Activated T-cell treated with anti-CD3 and anti-CD28 coated beads, Interleukin-2, amount 50 U/mL, for 72 hours (primary cell): ENCODE results near the gene NOD2. TPM values are rescaled to one million over a fixed set of nuclear protein-coding genes. Genes with fewer than 3 reads are reported as not detected.

Experiments used
- ATAC-seq, 2 donors: fragments of 150-1000 bp; cut with Tn5 transposase; replicated peaks in 1 of 2; 2 replicates each; pipeline ENCODE4 v1.10.0; 2021; ENCODE audit warnings: moderate library complexity in 2 of 2, mild to moderate bottlenecking in 1 of 2
- DNase-seq, 2 donors: peaks; one replicate each; pipeline ENCODE4 v3.0.0; 2021 to 2022; ENCODE audit warnings: mixed read lengths in 1 of 2
- H3K27ac Mint-ChIP-seq: one replicate; pipeline ENCODE4 v1.8.0; 2022; ENCODE audit warnings: mild to moderate bottlenecking, moderate library complexity, mixed read lengths
- H3K27me3 Mint-ChIP-seq: one replicate; pipeline ENCODE4 v1.8.0; 2022; ENCODE audit warnings: low read depth, mixed read lengths
- H3K36me3 Mint-ChIP-seq, 2 donors: one replicate each; pipeline ENCODE4 v1.8.0; 2022; ENCODE audit warnings: mixed read lengths in 2 of 2, mild to moderate bottlenecking in 1 of 2; ENCODE audit not compliant: insufficient read depth in 2 of 2
- H3K4me1 Mint-ChIP-seq: one replicate; pipeline ENCODE4 v1.8.0; 2022; ENCODE audit warnings: low read depth, mixed read lengths
- H3K4me3 Mint-ChIP-seq, 2 donors: one replicate each; pipeline ENCODE4 v1.8.0; 2022; ENCODE audit warnings: mild to moderate bottlenecking in 2 of 2, mixed read lengths in 2 of 2, moderate library complexity in 2 of 2
- H3K9me3 Mint-ChIP-seq, 2 donors: one replicate each; pipeline ENCODE4 v1.8.0; 2022; ENCODE audit warnings: mixed read lengths in 2 of 2
- total RNA-seq, 2 donors: library from RNA; stranded (reverse); gene quantifications; one replicate each; pipeline ENCODE4 v1.2.3, GENCODE V29; 2022

NOD2 gene
- total RNA-seq: 10 to 100 TPM; 11.3 to 13.0 TPM

- ATAC-seq: peak; percentile 58 to 62
- Mint-ChIP-seq H3K27me3 (no peaks in the 10 kb centered on the region), H3K4me3 (peak within 1 kb of the TSS; percentile 85 to 91)
These were observed at the start of gene NOD2 for GRCh38 chr16:50692999-50693781. TSS of gene NOD2 (plus strand) at chr16:50693606. CDS start at chr16:50699496, 5,890 bp downstream.

GRCh38 chr16:50644245-50644644 is 49.2 kb upstream of the NOD2 start:
- no peaks in the 10 kb centered on the region for H3K36me3 Mint-ChIP-seq
- DNase-seq (no peak), ATAC-seq (no peak)
- H3K4me1 Mint-ChIP-seq: peaks cover 6% of the 10 kb centered on the region
- no peak overlapping the region for H3K27ac Mint-ChIP-seq
- no peaks in the 10 kb centered on the region for H3K27me3 Mint-ChIP-seq
- no peak overlapping the region for H3K4me3 Mint-ChIP-seq
- no peaks in the 10 kb centered on the region for H3K9me3 Mint-ChIP-seq

More at GRCh38 chr16:50692999-50693781, at the start of gene NOD2:
- Mint-ChIP-seq H3K27ac (peak within 1 kb of the TSS; percentile 70), H3K9me3 (no peaks in the 10 kb centered on the region), H3K4me1 (peaks cover 79% of the 10 kb centered on the region), H3K36me3 (peaks cover 9 to 16% of the 10 kb centered on the region in 2 donors)
- DNase-seq: peak; percentile 41 to 56

GRCh38 chr16:50644729-50645128 is 48.7 kb upstream of the NOD2 start:
- no peak overlapping the region for H3K4me3 Mint-ChIP-seq

GRCh38 chr16:50645563-50646220 is 47.7 kb upstream of the NOD2 start:
- Mint-ChIP-seq H3K4me3 (no peak overlapping the region), H3K27me3 (no peaks in the 10 kb centered on the region), H3K27ac (no peak overlapping the region), H3K36me3 (no peaks in the 10 kb centered on the region), H3K4me1 (peaks cover 6% of the 10 kb centered on the region), H3K9me3 (no peaks in the 10 kb centered on the region)
- DNase-seq (no peak), ATAC-seq (no peak)

More at GRCh38 chr16:50644729-50645128, 48.7 kb upstream of the NOD2 start:
- Mint-ChIP-seq H3K36me3 (no peaks in the 10 kb centered on the region), H3K27ac (no peak overlapping the region), H3K9me3 (no peaks in the 10 kb centered on the region), H3K4me1 (peaks cover 6% of the 10 kb centered on the region), H3K27me3 (no peaks in the 10 kb centered on the region)
- DNase-seq: peak; percentile 41 to 47
- peak; percentile 70 to 74 for ATAC-seq

- Mint-ChIP-seq H3K36me3 (no peaks in the 10 kb centered on the region), H3K4me1 (peaks cover 6% of the 10 kb centered on the region), H3K27ac (no peak overlapping the region), H3K9me3 (no peaks in the 10 kb centered on the region), H3K4me3 (no peak overlapping the region), H3K27me3 (no peaks in the 10 kb centered on the region)
- ATAC-seq (no peak), DNase-seq (no peak)
These were observed 47.1 kb upstream of the NOD2 start for GRCh38 chr16:50646345-50646744.

GRCh38 chr16:50651835-50652438 is 41.5 kb upstream of the NOD2 start:
- ATAC-seq (no peak), DNase-seq (no peak)
- Mint-ChIP-seq H3K27ac (no peak overlapping the region), H3K9me3 (peaks cover 4 to 5% of the 10 kb centered on the region in 2 donors), H3K4me1 (no peaks in the 10 kb centered on the region), H3K27me3 (no peaks in the 10 kb centered on the region), H3K36me3 (no peaks in the 10 kb centered on the region), H3K4me3 (no peak overlapping the region)

GRCh38 chr16:50652836-50653425 is 40.5 kb upstream of the NOD2 start:
- ATAC-seq: no peak
- H3K9me3 Mint-ChIP-seq: peaks cover 4 to 5% of the 10 kb centered on the region in 2 donors
- no peaks in the 10 kb centered on the region for H3K4me1 Mint-ChIP-seq
- no peak overlapping the region for H3K27ac Mint-ChIP-seq
- no peaks in the 10 kb centered on the region for H3K36me3 Mint-ChIP-seq
- H3K27me3 Mint-ChIP-seq: no peaks in the 10 kb centered on the region
- DNase-seq: no peak
- no peak overlapping the region for H3K4me3 Mint-ChIP-seq

- DNase-seq (no peak), ATAC-seq (no peak)
- no peak overlapping the region for H3K4me3 Mint-ChIP-seq
- H3K4me1 Mint-ChIP-seq: no peaks in the 10 kb centered on the region
- no peaks in the 10 kb centered on the region for H3K36me3 Mint-ChIP-seq
- peaks cover 4 to 5% of the 10 kb centered on the region in 2 donors for H3K9me3 Mint-ChIP-seq
- H3K27ac Mint-ChIP-seq: no peak overlapping the region
- no peaks in the 10 kb centered on the region for H3K27me3 Mint-ChIP-seq
These were observed 39.5 kb upstream of the NOD2 start for GRCh38 chr16:50653633-50654519.

GRCh38 chr16:50655558-50656055 is 37.8 kb upstream of the NOD2 start:
- Mint-ChIP-seq H3K4me1 (no peaks in the 10 kb centered on the region), H3K4me3 (no peak overlapping the region), H3K9me3 (peaks cover 4 to 5% of the 10 kb centered on the region in 2 donors), H3K36me3 (no peaks in the 10 kb centered on the region), H3K27ac (no peak overlapping the region), H3K27me3 (no peaks in the 10 kb centered on the region)
- ATAC-seq: no peak
- DNase-seq: no peak

GRCh38 chr16:50657241-50657640 is 36.2 kb upstream of the NOD2 start:
- H3K4me3 Mint-ChIP-seq: no peak overlapping the region
- no peaks in the 10 kb centered on the region for H3K9me3 Mint-ChIP-seq
- H3K36me3 Mint-ChIP-seq: no peaks in the 10 kb centered on the region
- H3K27me3 Mint-ChIP-seq: no peaks in the 10 kb centered on the region
- DNase-seq: no peak
- no peak for ATAC-seq
- no peaks in the 10 kb centered on the region for H3K4me1 Mint-ChIP-seq
- no peak overlapping the region for H3K27ac Mint-ChIP-seq

- Mint-ChIP-seq H3K9me3 (no peaks in the 10 kb centered on the region), H3K27ac (no peak overlapping the region), H3K4me3 (no peak overlapping the region), H3K36me3 (no peaks in the 10 kb centered on the region), H3K4me1 (no peaks in the 10 kb centered on the region), H3K27me3 (no peaks in the 10 kb centered on the region)
- no peak for ATAC-seq
- DNase-seq: no peak
These were observed 33.6 kb upstream of the NOD2 start for GRCh38 chr16:50659806-50660205.

GRCh38 chr16:50662306-50662940 is 31.0 kb upstream of the NOD2 start:
- H3K9me3 Mint-ChIP-seq: no peaks in the 10 kb centered on the region
- no peak overlapping the region for H3K4me3 Mint-ChIP-seq
- ATAC-seq (no peak), DNase-seq (no peak)
- peaks cover 26% of the 10 kb centered on the region for H3K4me1 Mint-ChIP-seq
- no peak overlapping the region for H3K27ac Mint-ChIP-seq
- no peaks in the 10 kb centered on the region for H3K27me3 Mint-ChIP-seq
- H3K36me3 Mint-ChIP-seq: no peaks in the 10 kb centered on the region
